HG02759 (cell line): ENCODE measurements around the gene CACNA1G.

Experiments
- ATAC-seq: cut with Tn5 transposase; IDR thresholded peaks from one replicate; pipeline ENCODE4 v1.9.1; 2021; ENCODE audit warnings: mild to moderate bottlenecking, moderate library complexity; ENCODE audit not compliant: unreplicated experiment

Gene CACNA1G

DNA sequence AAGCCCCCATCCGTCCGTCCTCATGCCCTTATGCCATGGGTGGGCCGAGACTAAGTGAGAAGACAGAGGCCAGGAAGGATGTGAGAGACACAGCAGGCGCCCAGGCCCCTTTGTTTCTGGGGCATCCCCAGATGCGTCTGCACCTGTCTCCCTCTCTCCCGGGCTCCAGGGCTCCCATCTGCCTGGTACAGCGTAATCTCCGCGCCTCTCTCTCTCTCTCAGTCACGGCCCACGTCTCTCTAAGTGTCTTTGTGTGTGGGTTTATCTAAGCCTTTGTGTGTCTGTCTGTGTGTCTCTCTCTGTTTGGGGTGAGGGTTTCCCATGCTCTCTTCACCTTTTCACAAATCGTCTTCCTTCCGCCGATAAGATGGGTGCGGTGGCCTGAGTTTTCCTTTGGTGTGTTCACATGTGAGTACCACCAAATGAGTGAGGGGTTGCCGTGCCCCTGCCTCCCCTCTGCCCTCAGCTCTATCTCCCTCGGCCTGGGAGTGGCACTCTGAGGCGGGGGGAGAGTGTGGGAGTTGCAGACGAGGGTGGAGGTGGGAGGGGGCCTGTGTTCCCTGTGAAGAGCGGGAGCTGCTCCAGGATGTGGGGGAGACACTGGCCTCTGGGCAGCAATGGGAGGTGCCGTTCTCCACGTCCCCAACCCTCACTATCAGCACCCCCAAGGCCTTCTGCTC, 48.3 kb downstream of the CACNA1G start:
- ATAC-seq: no peak

DNA sequence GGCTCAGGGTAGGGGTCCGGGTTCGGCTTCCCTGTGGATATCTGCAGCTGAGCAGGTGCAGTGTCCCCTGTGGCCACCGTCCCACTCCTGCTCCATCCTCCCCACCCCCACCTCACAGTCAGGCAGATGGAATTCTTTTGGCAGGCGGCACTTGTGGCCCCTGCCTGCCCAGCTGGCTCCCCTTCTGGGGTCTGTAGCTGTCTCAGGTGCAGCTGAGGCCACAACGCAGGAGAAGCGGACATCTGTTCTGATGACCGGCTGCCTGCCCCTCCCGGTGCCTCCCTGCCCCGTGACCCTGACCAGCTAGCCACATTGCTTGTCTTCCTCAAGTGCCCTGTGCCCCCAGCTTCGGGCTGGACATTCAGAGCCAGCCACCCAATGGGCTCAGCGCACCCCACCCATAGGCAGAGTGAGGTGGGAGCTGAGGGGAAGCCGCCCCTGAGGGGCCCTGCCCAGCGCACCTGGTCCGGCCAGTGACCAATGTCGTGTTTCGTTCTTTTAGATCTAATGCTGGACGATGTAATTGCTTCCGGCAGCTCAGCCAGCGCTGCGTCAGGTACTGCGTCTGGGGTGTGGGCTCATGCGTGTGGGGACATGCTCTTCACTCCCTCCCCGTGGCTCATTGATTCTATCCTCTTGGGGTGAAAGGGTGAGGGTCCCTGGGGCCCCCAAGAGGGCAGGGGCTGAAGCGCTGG, 49.0 kb downstream of the CACNA1G start:
- ATAC-seq: no peak

DNA sequence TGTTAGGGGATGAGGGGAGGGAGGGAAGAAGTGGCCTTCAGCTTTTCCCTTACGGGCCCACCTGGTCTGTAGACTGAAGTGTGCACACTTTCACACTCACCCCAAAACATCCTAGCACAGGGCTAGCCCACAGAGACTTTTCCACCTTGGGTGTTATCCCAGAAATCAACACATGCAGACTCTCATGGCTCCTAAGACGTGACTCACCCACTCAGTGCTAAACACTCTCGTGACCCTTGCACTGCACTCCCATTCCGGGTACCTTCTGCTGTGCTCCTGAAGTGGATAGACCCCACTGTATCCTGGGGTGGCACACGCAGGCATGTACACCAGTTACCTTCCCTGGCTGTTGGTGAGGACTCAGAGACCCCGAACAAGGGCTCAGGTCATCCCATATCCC, 51.1 kb downstream of the CACNA1G start:
- ATAC-seq: no peak

DNA sequence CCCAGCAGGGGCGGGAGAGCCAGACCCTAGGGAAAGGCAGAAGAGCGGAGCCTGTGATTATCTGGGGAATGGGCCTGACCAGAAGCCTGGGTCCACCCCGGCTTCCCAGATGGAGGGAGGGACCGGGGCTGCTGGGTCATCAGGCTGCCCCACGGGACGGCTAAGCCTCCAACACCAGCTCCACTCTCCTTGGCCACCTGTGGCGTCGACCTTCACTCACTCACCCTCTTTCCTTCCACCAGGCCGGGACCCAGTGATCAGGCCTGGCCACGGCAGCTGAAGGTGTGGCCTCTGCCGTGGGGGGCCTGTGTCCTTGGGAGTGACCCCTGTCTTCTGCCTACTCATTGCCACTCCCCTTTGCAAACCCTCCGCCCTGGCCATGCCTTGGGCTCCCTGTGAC, 51.8 kb downstream of the CACNA1G start:
- no peak for ATAC-seq

DNA sequence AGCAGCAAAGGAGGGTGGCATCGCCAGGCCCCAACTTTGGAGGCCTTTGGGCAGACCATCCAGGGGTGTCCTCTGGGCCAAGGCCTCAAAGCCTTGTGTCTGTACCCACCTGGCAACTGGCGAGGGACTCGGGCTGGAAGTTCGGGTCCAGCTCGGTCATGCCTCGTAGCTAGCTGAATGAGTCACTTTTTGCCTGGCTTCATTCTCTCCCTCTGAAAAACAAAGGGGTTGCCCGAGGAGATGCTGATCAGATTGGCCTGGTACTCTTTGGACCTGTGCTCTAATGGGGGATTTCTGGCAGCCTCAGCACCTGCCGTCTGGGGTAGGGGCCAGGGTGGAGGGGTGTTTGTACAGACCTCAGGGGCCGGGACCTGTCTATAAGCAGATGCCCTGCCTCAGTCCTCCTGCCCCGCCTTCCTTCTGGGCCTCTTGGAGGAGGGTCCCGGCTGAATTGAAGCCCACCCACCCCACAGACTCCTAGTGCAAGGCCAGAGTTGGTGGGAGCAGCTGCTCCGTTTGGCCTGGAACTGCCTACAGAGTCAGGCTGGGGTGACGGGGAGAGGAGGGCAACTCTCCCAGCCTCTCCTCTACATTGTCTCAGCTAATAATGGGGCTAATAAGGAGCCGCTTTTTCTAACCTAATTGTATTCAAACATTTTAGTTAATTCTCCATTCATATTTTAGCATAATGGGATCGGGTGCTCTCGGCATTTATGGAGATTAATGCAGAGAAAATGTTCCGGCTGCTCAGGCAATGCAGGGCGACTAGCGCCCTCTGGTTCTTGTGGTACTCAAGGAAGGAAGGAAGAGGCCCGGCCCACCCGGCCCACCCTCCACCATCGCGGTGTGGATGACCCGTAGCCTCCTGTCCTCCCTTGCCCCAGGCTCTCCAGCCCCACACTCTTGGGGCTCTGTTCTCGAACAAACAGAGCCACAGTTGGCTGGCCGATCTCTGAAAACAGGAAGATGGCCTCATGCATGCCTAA, 52.8 kb downstream of the CACNA1G start:
- no peak for ATAC-seq

DNA sequence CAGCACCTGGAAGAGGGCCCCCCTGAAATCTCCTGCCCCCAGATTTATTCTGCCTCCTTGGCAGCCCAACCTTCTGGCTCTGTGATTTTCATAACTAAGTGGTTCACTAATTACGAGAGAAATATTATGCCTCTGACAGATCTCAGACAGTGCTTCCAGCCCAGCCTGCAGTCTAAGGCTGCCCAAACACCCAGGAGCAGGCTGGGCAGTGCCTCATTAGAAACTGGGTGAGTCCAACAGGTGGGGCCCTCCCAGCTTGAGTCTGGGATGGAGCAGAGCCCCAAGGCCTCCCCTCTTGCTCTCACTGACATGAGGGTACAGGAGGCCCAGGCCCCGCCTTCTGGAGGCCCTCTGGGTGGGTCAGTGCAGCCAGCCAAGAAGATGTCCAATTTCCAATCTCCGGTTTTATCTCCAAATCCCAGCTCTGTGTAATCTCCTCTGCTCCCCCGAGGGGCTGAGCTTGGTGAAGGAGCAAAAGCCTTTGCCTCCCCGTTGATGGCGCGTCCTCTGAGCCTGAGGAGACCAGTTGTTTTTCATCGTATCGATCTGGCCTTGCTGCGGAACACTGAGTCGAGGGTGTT, 54.0 kb downstream of the CACNA1G start:
- no peak for ATAC-seq

DNA sequence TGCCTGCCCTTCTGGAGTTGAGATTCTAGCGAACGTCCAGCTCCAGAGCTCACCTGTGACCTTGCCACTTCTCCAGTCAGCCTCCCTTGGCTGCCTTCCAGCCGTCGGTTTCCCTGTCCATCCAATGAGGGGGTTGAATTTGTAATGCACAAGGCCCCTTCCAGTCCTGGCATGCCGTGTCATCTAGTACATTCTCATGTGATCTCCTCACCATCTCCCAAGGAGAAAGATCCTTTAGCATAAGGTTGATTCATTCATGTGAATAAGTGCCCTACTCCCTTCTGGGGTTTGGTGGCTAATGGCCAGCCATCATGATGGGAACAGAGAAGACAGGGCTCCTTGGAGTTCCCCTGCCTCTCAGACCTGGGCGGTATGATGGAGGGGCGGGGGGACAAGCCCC, 55.3 kb downstream of the CACNA1G start:
- ATAC-seq: no peak

DNA sequence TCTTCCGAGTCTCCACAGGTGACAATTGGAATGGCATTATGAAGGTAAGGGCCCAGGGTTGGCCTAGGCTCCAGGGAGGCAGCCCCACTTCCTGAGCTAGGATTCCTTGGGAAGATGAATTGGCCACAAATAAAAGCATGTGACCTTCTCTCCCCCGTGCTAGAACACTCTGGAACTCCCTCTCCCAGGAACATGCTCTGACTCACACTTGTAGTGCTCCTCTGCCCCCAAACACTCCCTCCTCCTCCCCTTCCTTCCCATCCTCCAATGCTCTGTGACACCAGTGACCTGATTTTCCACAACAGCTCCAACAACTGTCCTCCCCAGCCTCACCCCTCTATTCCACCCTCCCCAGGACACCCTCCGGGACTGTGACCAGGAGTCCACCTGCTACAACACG, 57.8 kb downstream of the CACNA1G start:
- no peak for ATAC-seq

DNA sequence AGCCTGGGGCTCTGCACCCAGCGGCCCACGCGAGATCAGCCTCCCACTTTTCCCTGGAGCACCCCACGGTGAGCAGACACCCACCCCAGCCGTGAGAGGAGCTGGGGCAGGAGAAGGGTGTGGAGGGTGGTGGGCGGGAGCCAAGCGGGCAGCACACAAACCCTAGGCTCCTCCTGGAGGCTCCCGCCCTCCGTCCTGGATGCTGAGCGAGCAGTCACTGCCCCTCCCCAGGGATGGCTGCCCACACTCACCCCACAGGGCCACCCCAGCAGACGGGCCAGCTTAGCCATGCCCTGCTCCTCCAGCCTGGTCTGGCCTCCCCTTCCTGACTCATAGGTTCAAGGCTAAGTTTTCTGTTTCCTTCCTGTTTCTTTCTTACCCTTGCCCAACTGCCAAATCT, 58.4 kb downstream of the CACNA1G start:
- no peak for ATAC-seq

DNA sequence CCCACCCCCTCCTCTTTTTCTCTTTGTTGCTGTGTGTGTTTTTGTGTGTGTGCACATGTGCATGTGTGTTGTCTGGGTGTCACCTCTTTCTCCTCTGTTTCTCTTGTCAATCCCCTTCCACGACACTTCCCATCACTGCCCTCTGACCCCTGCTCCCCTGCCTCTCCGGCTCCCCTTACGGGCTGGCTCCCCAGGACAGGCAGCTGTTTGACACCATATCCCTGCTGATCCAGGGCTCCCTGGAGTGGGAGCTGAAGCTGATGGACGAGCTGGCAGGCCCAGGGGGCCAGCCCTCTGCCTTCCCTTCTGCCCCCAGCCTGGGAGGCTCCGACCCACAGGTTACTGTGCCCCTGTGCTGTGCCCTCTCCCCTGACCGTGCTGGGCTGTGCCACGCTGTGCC, 59.0 kb downstream of the CACNA1G start:
- no peak for ATAC-seq

DNA sequence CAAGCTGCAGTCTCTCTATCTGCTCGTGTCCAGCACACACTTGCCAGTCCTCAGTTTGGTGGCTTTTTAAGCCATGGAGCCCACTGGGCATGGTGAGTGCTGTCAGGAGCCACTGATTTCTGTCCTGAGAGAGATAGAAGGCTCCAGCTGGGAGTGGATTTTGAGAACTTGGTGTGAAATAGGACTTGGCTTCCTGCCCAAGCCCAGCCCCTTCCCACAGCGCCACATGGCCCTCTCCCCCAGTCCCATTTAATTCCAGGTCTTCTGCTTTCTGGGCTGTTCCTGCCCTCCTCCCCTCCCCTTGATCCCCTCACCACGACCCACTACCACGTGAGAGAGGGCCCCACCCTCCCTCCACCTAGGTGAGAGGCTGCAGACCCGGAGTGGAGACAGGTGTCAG, 59.7 kb downstream of the CACNA1G start:
- ATAC-seq: no peak

DNA sequence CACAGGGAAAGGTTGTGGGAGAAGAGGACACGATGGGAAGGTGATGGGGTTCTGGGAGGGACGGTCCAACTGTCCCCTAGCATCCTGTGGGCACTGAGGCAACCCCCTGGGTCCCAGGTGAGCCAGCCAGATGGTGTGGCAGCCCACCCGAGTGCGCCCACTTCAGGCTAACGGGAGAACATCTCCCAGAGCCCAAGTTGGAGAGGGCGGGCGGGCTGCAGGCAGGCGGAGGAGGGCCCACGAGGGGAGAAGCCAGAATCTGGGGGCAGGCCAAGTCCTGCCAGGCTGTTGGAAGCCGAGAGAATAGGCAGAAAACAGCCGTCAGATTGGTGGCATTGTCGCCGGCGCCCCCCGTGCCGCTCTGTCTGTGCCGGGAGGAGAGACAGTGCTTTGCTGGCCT, 60.3 kb downstream of the CACNA1G start:
- no peak for ATAC-seq

DNA sequence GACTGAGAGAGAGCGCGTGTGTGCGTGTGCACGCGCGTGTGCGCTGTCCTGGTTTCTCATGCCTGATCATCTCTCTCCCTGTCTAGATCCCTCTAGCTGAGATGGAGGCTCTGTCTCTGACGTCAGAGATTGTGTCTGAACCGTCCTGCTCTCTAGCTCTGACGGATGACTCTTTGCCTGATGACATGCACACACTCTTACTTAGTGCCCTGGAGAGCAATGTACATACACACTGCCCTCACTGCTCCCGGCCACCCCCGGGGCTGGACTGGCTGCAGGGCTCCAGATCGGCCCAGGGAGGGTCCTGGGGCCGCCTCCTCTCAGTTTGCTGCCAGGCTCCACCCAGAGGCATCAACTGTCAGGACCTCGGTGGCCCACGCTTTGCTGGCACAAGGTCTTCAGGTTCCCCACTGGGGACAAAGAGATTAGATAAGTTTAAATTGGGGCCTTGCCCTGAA, 61.1 kb downstream of the CACNA1G start:
- ATAC-seq: no peak

DNA sequence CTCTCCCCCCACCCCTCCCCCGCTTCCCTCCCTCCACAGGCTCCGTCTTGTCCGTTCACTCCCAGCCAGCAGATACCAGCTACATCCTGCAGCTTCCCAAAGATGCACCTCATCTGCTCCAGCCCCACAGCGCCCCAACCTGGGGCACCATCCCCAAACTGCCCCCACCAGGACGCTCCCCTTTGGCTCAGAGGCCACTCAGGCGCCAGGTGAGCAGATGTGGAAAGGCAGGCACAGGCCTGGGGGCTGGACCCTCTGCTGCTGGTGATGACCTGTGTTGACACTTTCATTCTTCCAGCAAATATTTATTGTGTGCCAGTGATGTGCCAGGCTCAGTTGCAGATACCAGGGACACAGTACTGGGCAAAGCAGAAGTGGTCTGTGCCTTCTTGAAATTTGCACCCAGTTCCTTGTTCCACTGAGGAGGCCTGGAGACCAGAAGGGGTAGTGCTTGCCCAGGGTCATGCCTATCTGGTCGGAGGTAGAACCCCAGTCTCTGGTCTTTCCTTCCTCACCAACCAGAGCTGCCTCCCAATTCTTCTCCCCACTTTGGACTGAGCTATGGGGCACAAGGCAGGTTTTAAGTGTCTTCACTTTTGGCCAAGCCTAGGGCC, 63.9 kb downstream of the CACNA1G start:
- ATAC-seq: no peak

DNA sequence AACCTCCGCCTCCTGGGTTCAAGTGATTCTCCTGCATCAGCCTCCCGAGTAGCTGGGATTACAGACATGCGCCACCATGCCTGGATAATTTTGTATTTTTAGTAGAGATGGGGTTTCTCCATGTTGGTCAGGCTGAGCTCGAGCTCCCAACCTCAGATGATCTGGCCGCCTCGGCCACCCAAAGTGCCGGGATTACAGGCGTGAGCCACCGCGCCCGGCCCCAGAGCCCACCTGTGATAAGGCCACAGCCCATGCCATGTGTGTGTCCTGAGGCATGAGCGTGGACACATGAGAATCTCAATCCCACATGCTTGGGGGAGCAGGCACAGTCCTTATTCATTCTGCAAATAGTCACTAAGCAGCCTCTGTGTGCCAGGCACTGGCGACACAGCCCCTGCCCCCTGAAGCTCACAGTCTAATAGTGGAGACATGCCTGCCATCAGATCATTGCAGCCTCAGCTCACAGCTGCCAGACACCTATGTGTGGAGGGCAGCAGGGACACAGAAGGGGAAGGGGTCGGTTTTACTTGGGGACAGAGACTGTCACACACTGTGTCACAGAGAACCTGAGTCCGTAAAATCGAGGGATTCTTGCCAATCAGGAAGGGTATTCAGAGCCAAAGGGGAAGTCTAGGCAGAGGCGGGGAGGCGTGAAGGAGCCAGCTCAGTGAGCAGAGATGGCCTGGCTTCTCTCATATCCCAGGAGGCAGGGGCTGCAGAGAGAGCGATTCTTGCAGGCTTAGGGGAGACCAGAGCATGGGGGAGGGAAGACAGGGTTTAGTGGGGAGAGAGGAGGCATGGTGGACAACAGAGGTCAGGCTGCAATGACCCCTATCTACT, 64.7 kb downstream of the CACNA1G start:
- no peak for ATAC-seq

DNA sequence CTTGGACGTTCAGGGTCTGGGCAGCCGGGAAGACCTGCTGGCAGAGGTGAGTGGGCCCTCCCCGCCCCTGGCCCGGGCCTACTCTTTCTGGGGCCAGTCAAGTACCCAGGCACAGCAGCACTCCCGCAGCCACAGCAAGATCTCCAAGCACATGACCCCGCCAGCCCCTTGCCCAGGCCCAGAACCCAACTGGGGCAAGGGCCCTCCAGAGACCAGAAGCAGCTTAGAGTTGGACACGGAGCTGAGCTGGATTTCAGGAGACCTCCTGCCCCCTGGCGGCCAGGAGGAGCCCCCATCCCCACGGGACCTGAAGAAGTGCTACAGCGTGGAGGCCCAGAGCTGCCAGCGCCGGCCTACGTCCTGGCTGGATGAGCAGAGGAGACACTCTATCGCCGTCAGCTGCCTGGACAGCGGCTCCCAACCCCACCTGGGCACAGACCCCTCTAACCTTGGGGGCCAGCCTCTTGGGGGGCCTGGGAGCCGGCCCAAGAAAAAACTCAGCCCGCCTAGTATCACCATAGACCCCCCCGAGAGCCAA, 65.6 kb downstream of the CACNA1G start:
- ATAC-seq: no peak

DNA sequence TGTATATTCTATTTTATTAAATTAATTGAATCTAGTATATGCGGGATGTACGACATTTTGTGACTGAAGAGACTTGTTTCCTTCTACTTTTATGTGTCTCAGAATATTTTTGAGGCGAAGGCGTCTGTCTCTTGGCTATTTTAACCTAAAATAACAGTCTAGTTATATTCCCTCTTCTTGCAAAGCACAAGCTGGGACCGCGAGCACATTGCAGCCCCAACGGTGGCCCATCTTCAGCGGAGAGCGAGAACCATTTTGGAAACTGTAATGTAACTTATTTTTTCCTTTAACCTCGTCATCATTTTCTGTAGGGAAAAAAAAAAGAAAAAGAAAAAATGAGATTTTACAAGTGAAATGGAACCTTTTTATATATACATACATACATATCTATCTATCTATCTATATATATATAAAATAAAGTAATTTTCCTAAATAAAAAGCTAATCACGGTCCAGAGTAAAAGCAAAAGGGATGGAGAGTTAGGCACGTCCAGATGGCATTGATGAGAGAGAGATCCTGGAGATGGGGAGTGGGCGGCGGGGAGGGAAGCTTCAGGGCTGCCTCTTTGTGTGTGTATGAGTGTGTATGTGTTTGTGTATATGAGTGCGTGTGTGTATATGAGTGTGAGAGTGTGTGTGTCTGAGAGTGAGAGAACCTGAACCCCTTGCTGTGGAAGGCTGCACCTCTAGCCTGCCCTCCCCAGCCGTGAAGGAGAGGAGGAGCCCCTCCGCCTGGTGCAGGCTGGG, 66.7 kb downstream of the CACNA1G start:
- ATAC-seq: no peak

DNA sequence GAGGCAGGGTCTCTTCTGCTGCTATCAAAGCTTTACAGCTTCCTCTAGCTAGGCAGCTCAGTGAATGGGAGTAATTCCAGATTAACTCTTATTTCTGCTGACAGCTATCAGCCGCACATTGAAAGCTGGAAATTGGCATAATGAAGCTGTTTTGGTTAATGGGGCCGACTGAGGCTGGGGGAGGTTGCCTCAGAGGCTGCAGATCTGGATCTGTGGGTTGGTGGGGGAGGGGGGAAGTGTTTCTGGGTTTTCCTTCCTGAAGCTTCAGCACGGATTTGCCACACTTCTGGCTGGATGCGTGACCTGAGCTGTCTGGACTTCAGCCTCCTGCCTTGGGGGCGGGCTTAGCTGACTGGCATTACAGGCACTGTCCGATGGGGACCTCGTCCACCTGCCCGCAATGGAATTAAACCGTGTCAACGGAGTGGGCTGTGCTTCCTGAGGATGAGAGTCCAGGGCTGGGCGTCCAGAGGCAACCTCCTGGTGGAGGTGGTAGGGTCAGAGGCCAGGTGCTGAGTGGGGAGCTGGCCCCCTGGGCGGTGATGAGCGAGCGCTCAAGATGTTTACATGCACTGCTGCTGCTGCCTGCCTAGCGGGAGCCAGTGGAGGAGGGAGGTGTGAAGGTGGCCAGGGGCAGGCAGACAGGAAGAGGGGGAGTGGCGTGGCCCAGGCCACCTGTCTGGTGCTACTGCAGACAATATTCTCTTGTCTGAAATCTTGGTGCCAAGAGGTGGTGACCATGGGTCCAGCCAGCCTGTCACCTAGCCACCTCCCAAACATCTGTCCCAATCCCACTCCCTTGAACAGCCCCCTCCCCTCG, 67.5 kb downstream of the CACNA1G start:
- no peak for ATAC-seq
